Fibroblast of skin of left biceps (primary cell): Measurements from ENCODE around the gene ZC3HAV1L.
"Not testable (repeated sequence)": the region's sequence is repeated elsewhere in the genome, so short reads cannot be mapped to it uniquely, and the experiment has no call there.

Source experiments
- DNase-seq, 2 experiments: peaks; one replicate each; pipeline ENCODE4 v3.0.0-alpha.2; 2013; ENCODE audit warnings: low read depth in 2 of 2

Gene ZC3HAV1L

GRCh38 chr7:139018910-139019309, 16.9 kb downstream of the ZC3HAV1L start:
- no peak for DNase-seq

DNA sequence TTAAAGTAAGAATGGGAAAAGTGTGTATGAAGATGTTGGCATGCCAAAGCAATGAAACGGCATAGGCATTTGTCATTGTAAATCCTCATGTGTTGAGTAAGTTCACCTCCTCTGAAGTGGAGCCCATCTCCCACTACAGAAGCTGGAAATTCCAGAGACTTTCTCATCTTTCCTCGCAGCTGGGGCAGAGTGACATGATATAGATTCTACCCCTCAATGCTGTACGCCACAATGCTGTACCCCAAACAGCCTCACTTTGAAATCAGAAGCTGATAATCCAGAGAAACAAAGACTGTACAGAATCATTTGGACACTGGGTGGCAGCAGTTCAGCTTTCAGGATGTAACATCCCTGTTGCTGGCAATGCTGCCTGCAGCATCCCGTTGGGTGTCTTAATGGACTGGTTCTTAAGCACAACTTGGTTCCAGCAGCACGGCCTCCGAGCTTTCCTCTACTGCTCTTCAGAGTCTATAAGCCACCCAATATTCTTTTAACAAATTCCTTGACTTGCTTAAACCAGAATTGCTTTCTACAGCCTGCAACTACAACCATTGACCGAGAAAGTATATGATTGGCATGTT, 18.8 kb downstream of the ZC3HAV1L start:
- DNase-seq: peak; percentile 31 to 32

DNA sequence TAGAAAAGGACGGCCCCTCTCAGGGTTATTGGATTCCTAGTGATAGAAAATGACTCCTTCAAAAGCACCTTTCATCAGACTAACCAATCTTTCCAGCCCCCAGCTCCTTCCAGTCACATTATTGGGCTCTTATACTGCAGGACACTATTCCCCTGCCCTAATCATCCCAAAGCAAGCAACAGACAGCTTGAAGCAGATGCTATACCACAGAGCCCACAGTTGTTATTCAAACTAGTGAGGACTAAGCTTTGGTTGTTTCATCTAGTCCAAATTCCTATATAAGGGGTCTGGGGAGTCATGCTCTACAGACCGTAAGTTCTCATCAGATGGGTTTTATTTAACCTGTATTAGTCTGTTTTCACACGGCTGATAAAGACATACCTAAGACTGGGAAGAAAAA, 24.5 kb downstream of the ZC3HAV1L start:
- no peak for DNase-seq

- no peak for DNase-seq
Observed at GRCh38 chr7:139004321-139005090, 31.3 kb downstream of the ZC3HAV1L start.

GRCh38 chr7:138999414-138999813, 36.4 kb downstream of the ZC3HAV1L start:
- DNase-seq: no peak

DNA sequence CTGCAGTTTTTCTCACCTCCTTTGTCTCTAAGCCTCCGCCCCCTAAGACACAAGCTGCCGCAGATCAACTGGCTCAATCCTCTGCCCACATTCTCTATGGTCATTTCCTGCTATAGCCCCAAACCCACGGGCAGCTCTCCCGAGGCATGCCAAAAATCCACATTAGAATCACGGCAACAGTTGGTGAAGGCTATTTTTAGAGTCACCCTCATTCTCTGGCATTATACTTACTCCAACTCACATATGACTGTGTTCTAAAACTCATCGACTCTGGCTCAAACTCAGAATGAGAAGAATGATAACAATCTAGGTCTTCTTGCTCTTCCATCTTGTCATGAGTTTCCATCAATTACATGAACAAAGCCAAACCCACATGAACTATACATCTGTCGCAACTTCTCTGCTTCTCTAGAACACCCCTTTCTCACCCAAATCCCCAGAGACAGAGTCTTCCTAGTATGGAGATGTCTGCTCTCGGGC, 43.8 kb downstream of the ZC3HAV1L start:
- no peak for DNase-seq

DNA sequence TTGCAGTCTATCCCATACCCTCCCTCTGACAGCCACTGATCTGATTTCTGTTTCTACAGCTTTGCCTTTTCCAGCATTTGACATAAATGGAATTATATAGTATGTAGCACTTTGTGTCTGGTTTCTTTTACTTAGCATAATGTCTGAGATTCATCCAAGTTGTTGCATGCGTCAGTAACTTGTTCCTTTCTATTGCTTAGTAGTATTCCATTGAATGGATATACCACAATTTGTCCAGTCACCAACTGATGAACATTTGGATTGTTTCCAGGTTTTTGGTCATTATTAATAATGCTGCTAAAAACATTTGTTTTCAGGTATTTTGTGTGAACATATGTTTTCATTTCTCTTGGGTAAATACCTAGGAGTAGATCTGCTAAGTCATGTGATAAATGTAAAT, 48.2 kb downstream of the ZC3HAV1L start:
- DNase-seq: no peak

DNA sequence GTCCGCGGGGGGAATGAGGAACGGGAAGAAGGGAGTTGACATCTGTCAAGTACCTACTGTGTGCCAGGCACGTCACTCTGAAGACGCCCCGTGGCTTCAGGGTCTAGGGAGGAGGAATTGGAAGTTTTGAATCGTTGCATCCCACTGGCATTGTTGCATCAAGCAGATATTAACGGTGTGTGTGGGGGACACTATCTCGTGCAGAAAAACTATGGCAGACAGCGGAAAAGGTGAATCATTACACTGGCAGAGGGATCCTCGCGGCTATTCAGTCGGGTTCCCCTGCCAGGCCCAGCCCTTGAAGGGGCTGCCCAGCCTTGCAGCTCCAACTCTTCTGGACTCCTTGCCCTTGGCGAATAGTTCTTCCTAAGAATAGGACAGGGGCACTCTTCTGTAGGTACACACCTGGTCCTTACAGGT, 53.6 kb downstream of the ZC3HAV1L start:
- DNase-seq: no peak

DNA sequence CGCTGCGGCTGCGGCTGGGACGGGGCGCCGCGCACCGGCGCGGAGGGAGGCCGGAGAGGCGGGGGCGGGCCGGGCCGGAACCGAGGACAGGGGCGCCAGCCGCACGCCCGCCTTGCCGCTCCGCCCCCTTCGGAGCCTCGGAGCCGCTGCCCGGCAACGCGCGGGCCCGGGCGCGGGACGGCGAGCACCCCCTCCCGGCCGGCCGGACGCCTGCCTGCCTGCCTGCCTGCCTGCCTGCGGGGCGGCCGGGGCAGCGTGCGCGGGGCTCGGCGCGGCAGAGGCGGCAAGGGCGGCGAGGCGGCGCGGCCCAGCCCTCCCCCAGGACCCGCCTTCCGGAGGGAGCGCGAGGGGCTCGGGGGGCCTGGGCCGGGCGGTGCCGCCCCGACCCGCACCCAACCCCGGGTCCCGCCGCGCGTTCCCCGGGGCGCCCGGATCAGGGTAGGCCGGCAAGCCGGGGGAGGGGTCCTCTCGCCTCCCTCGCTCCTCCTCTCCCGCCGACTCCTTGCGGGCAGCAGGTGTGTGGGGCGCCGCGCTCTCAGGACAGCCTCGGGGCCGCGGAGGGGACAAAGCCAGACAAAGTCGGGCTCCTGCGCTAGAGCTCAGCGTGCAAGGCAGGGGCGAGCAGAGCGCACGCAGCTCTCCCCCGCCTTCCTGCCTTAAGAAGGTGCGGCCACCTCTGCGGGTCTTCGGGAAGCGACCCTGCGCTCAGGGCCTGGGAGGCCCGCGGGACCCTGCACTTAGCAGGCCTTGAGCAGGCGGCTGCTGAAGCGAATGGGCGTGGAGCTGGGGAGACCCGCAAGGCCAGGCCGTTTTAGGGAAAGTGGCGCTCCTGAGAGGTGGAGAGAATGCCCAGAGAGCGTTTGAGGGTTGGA, 54.3 kb downstream of the ZC3HAV1L start, which contains the start of gene KIAA1549:
Gene KIAA1549 (minus strand): TSS at position 58 of the 872 bp plus-strand sequence. CDS start 120 bp downstream, outside the sequence.
- DNase-seq: peak in 1 of 2 experiments; percentile 20

DNA sequence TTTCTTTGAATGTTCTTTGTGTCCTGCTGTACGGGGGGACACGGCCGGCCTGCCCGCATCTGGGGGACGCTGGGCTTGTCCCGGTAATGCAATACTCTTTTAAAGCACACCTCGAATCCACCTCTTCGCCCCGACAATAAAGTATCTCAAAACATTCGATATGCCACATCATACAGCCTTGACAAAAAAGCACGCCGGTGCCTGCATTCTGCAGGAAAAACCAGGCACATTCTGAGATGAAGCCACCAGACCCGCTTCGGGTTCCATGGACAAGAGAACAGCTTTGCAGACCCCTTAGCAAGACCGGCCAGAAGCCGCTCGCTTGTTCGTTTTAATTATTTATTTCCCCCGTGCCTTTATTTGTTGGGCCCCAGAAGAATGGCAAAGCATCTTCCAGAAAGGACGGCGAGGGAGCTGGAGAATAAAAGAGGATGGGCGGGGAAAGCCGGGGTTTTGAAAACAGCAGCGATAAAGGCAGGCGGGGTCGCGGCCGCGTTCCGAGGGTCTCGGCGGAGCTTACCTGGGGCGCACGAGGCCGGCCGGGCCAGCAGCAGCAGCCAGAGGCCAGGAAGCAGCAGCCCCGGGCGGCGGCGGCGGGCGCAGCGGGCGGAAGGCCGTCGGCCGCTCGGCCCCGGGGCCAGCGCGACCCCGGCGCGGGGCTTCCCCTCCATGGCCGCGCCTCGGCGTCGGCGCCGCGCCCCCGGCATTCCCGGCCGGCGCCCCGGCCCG, 55.1 kb downstream of the ZC3HAV1L start:
- DNase-seq: no peak

GRCh38 chr7:138979988-138980562, 55.8 kb downstream of the ZC3HAV1L start:
- DNase-seq: no peak

- DNase-seq: no peak
Observed at GRCh38 chr7:138979226-138979979, 56.4 kb downstream of the ZC3HAV1L start.

DNA sequence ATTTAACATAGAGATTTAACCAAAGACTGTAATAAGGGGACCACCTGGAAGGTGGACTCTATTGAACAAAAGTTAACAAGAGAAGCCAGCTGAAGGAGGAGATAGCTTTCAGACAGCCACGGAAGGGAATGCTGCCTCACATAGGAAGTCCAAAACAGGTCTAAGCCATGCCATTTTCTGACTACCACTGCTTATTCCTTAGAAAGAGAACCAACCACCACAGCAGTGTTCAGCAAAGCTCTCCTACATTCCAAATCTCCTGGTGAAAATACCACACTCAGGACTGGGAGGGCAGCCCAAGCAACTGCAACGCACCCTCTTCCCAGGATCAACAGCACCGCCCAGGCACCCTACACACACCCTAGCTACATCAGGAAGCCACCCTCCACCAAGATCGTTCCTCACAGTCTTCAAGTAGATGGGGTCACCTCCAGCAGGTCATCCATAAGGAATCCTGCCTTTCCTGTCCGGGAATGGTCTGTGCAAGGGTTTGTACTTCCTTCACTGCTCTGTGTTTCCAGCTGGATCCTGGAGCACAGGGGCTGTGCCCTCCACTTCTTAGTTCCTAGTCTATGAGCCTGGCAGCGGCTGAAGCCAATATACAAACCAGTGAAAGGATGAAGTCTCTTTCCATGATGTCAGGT, 57.2 kb downstream of the ZC3HAV1L start:
- DNase-seq: no peak

DNA sequence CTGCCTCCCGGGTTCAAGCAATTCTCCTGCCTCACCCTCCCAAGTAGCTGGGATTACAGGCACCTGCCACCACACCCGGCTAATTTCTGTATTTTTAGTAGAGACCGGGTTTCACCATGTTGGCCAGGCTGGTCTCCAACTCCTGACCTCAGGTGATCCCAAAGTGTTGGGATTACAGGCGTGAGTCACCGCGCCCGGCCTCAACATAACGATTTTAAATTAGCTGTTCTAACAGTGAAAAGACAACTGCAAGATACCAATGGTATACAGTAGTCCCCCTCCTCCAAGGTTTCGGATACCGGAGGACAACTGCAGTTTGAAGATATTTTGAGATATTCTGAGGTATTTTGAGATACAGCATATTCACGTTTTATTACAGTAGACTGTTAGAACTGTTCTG, 59.7 kb downstream of the ZC3HAV1L start:
- DNase-seq: not testable (repeated sequence)
